Endothelial cell of umbilical vein (primary cell): ENCODE results near the gene CEP104. TPM values are rescaled to one million over a fixed set of nuclear protein-coding genes. Genes with fewer than 3 reads are reported as not detected.

Experiments
- BruUV-seq: library from RNA; stranded (reverse); fragments of 400-500 nt; replicated peaks from 2 replicates; lab custom pipeline; 2021; lab: Mats Ljungman, UMichigan
- CTCF ChIA-PET: fragments of 300-600, 350-600 bp; sonication (Branson Sonifier 250); formaldehyde crosslinking; loops from one replicate; lab custom pipeline; 2021; ENCODE audit warnings: antibody characterized with exemption, inconsistent platforms; lab: Charles Lee
- POLR2A ChIA-PET: fragments of 300-600, 350-600 bp; sonication (Branson Sonifier 250); formaldehyde crosslinking; loops from one replicate; lab custom pipeline; 2021; ENCODE audit warnings: antibody characterized with exemption, inconsistent platforms; lab: Charles Lee
- DNase-seq: peaks from one replicate; pipeline ENCODE4 v3.0.0-alpha.2; 2011; ENCODE audit warnings: low read depth, low spot score
- FAIRE-seq: peaks from 2 replicates; lab custom pipeline; 2011; peaks lifted over from hg19 to GRCh38; lab: Jason Lieb, UNC
- H2AFZ ChIP-seq: 2 replicates; pipeline ENCODE4 v1.6.0; 2012; ENCODE audit warnings: low read depth, low read length, control low read depth, inconsistent platforms
- H3K27ac ChIP-seq: 2 replicates; pipeline ENCODE4 v1.5.1; 2011; ENCODE audit warnings: low read depth, mild to moderate bottlenecking, control low read depth, low read length, moderate library complexity; ENCODE audit not compliant: insufficient read depth
- H3K27me3 ChIP-seq, 2 experiments: 2 replicates each; pipeline versions ENCODE4 v1.6.0 to v1.6.1; 2011; ENCODE audit warnings: low read length in 2 of 2, mixed read lengths in 1 of 2; ENCODE audit not compliant: control insufficient read depth in 2 of 2, insufficient read depth in 2 of 2
- H3K36me3 ChIP-seq, 2 experiments: 2 replicates in 1 of 2; 3 replicates in 1 of 2; pipeline ENCODE4 v1.5.1; 2011; ENCODE audit warnings: low read length in 2 of 2, mild to moderate bottlenecking in 1 of 2, moderate library complexity in 1 of 2; ENCODE audit not compliant: control insufficient read depth in 2 of 2, insufficient read depth in 2 of 2; ENCODE audit errors: extremely low read depth in 1 of 2
- H3K4me1 ChIP-seq: 3 replicates; pipeline ENCODE4 v1.5.1; 2011; ENCODE audit warnings: mild to moderate bottlenecking, low read length; ENCODE audit not compliant: control insufficient read depth, insufficient read depth; ENCODE audit errors: extremely low read depth
- H3K4me2 ChIP-seq: 2 replicates; pipeline ENCODE4 v1.6.1; 2011; ENCODE audit warnings: low read length, control low read depth, mixed read lengths; ENCODE audit not compliant: insufficient read depth
- H3K4me3 ChIP-seq, 3 experiments: fragments of 200-600 bp in 1 of 3; sonication (generic), shearing (Covaris generic) in 1 of 3; replicated peaks in 1 of 3; 2 replicates each; pipeline ENCODE4 v1.5.1; 2011 to 2016; ENCODE audit warnings: control low read depth in 3 of 3, low read length in 3 of 3, mild to moderate bottlenecking in 2 of 3, inconsistent platforms in 1 of 3, low read depth in 1 of 3, moderate library complexity in 1 of 3; ENCODE audit not compliant: insufficient read depth in 1 of 3
- H3K79me2 ChIP-seq: 2 replicates; pipeline ENCODE4 v1.6.0; 2012; ENCODE audit warnings: low read length, inconsistent platforms; ENCODE audit not compliant: control insufficient read depth, insufficient read depth
- H3K9ac ChIP-seq: replicated peaks from 2 replicates; pipeline ENCODE3; 2011; ENCODE audit warnings: low read length, control low read depth; ENCODE audit not compliant: insufficient read depth; ENCODE audit errors: extremely low read depth
- H3K9me1 ChIP-seq: replicated peaks from 3 replicates; pipeline ENCODE4 v1.6.0; 2011; ENCODE audit warnings: mild to moderate bottlenecking, low read length; ENCODE audit not compliant: control insufficient read depth, insufficient read depth; ENCODE audit errors: extremely low read depth
- H3K9me3 ChIP-seq: replicated peaks from 2 replicates; pipeline ENCODE4 v1.5.1; 2012; ENCODE audit warnings: low read length, inconsistent platforms; ENCODE audit not compliant: control insufficient read depth, insufficient read depth
- H4K20me1 ChIP-seq: replicated peaks from 2 replicates; pipeline ENCODE3; 2011; ENCODE audit warnings: mild to moderate bottlenecking, low read length; ENCODE audit not compliant: control insufficient read depth, insufficient read depth; ENCODE audit errors: extremely low read depth
- CTCF ChIP-seq, 2 donors: IDR thresholded peaks; 1 replicate in 1 of 2; 2 replicates in 1 of 2; pipeline ENCODE4 v1.5.1; 2011; ENCODE audit warnings: low read length in 2 of 2, mild to moderate bottlenecking in 2 of 2, moderate library complexity in 2 of 2, control low read depth in 1 of 2, inconsistent platforms in 1 of 2, low read depth in 1 of 2; ENCODE audit not compliant: insufficient read depth in 1 of 2; ENCODE audit errors: extremely low read depth in 1 of 2
- FOS ChIP-seq: IDR thresholded peaks from 2 replicates; pipeline ENCODE4 v1.6.1; 2011; ENCODE audit warnings: mild to moderate bottlenecking, low read length, moderate library complexity, borderline replicate concordance; ENCODE audit not compliant: insufficient read depth
- GATA2 ChIP-seq: IDR thresholded peaks from 2 replicates; pipeline ENCODE4 v1.7.0; 2011; ENCODE audit warnings: low read depth, mild to moderate bottlenecking, moderate library complexity, mixed read lengths, low read length; ENCODE audit not compliant: insufficient read length, insufficient read depth
- JUN ChIP-seq: IDR thresholded peaks from 2 replicates; pipeline ENCODE4 v1.6.1; 2011; ENCODE audit warnings: borderline replicate concordance, low read depth; ENCODE audit not compliant: insufficient read length, insufficient read depth
- MAX ChIP-seq: IDR thresholded peaks from 2 replicates; pipeline ENCODE4 v1.6.1; 2011; ENCODE audit not compliant: insufficient read depth, insufficient read length
- MYC ChIP-seq: IDR thresholded peaks from one replicate; pipeline ENCODE4 v1.6.1; 2011; ENCODE audit warnings: mild to moderate bottlenecking, low read depth, low read length
- POLR2A ChIP-seq: IDR thresholded peaks from 2 replicates; pipeline ENCODE4 v1.6.1; 2012; ENCODE audit warnings: low read depth, mild to moderate bottlenecking, control low read depth, low read length
- POLR2AphosphoS5 ChIP-seq: IDR thresholded peaks from 2 replicates; pipeline ENCODE4 v1.6.1; 2012; ENCODE audit warnings: low read depth, mild to moderate bottlenecking, control low read depth, low read length, moderate library complexity; ENCODE audit not compliant: insufficient read depth
- dilution Hi-C: fragments of 300-500 bp; cut with MboI; formaldehyde crosslinking; loops from one replicate; pipeline ENCODE4 v1.15.0; 2019; ENCODE audit warnings: low sequenced_read_pairs; ENCODE audit not compliant: extremely low pct_ligation_motif_present
- intact Hi-C: fragments of 100-400 bp; cut with micrococcal nuclease; formaldehyde crosslinking; loops from one replicate; pipeline ENCODE4 v1.10.0; 2022
- polyA plus RNA-seq, 4 experiments: library from polyadenylated mRNA; depleted of rRNA in 3 of 4; stranded (reverse) in 3 of 4; unstranded in 1 of 4; fragments of >200 nt; gene quantifications; 2 replicates each; pipeline versions ENCODE4 v1.2.1 to v1.2.3, GENCODE V29; 2011 to 2012; ENCODE audit warnings: missing spikeins in 1 of 4
- total RNA-seq: library from RNA; stranded (reverse); gene quantifications from 2 replicates; pipeline ENCODE4 v1.2.3, GENCODE V29; 2021

CEP104 gene
- total and polyA plus RNA-seq, 2 donors (not counting 3 experiments of a cell fraction or from before 2014, with no cell fraction given) = 12.4 to 43.0 TPM

- Histone ChIP-seq H3K4me1 (peaks cover 12% of the 10 kb centered on the region), H3K4me3 (no peak overlapping the region), H3K79me2 (peaks cover 66% of the 10 kb centered on the region), H3K4me2 (no peak overlapping the region), H3K9me1 (no peaks in the 10 kb centered on the region), H2AFZ (no peak overlapping the region), H3K9me3 (no peaks in the 10 kb centered on the region), H3K27me3 (no peaks in the 10 kb centered on the region), H3K27ac (no peak overlapping the region), H3K9ac (no peak overlapping the region), H3K36me3 (peaks cover 2 to 4% of the 10 kb centered on the region in 2 experiments), H4K20me1 (no peaks in the 10 kb centered on the region)
- POLR2A ChIA-PET = no interaction called here
- TF ChIP-seq CTCF (IDR thresholded peaks at IDR 0.05; ENCODE audit: extremely low read depth in 1 of 2, insufficient read depth in 1 of 2, low read depth in 1 of 2, low read length in 2 of 2) (no peak), POLR2A (no peak), POLR2AphosphoS5 (no peak), GATA2 (no peak)
- CTCF ChIA-PET = no interaction called here
- no peak for DNase-seq
- no peak for FAIRE-seq
- BruUV-seq = no TSS peak
- intact Hi-C loops (no loop called here), dilution Hi-C loops (no loop called here)
Observed at GRCh38 chr1:3896396-3897000, 39.5 kb upstream of the CEP104 start.

- no TSS peak for BruUV-seq
- no peaks in the 10 kb centered on the region for H3K9me3 ChIP-seq
- no peak overlapping the region for H3K4me3 ChIP-seq
- ChIA-PET CTCF (no interaction called here), POLR2A (no interaction called here)
- H3K27ac ChIP-seq = no peak overlapping the region
- peaks cover 12% of the 10 kb centered on the region for H3K4me1 ChIP-seq
- H3K9me1 ChIP-seq = no peaks in the 10 kb centered on the region
- no peak overlapping the region for H2AFZ ChIP-seq
- DNase-seq (no peak), FAIRE-seq (no peak)
- intact Hi-C loops = no loop called here
- no peak for TF ChIP-seq JUN
- no peak for TF ChIP-seq CTCF (IDR thresholded peaks at IDR 0.05; ENCODE audit: extremely low read depth in 1 of 2, insufficient read depth in 1 of 2, low read depth in 1 of 2, low read length in 2 of 2)
- TF ChIP-seq POLR2AphosphoS5 = no peak
- TF ChIP-seq MAX = no peak
- TF ChIP-seq MYC = no peak
- no peak for TF ChIP-seq FOS
- no peak overlapping the region for H3K9ac ChIP-seq
- H3K4me2 ChIP-seq = no peak overlapping the region
- dilution Hi-C loops = no loop called here
- no peaks in the 10 kb centered on the region for H4K20me1 ChIP-seq
- H3K27me3 ChIP-seq = no peaks in the 10 kb centered on the region
- peaks cover 2 to 6% of the 10 kb centered on the region in 2 experiments for H3K36me3 ChIP-seq
- peaks cover 66% of the 10 kb centered on the region for H3K79me2 ChIP-seq
Observed at GRCh38 chr1:3895951-3896325, 38.9 kb upstream of the CEP104 start.
